Skeletal muscle satellite cell (primary cell): ENCODE data around the gene SFMBT2.

ENCODE experiments used
- H3K27me3 ChIP-seq: 2 replicates; pipeline ENCODE4 v1.7.0; 2013; ENCODE audit warnings: low read length; ENCODE audit not compliant: control insufficient read depth, insufficient read depth
- H3K36me3 ChIP-seq: 2 replicates; pipeline ENCODE4 v1.7.0; 2013; ENCODE audit warnings: mild to moderate bottlenecking, control low read depth, low read length; ENCODE audit not compliant: insufficient read depth
- H3K4me1 ChIP-seq: 2 replicates; pipeline ENCODE4 v1.7.0; 2013; ENCODE audit warnings: low read length; ENCODE audit not compliant: control insufficient read depth, insufficient read depth
- H3K4me2 ChIP-seq: 2 replicates; pipeline ENCODE4 v1.7.0; 2013; ENCODE audit warnings: mild to moderate bottlenecking, low read length
- H3K4me3 ChIP-seq: 2 replicates; pipeline ENCODE4 v1.7.0; 2013; ENCODE audit warnings: low read length
- H3K9ac ChIP-seq: 2 replicates; pipeline ENCODE4 v1.7.0; 2013; ENCODE audit warnings: mild to moderate bottlenecking, low read depth, low read length, moderate library complexity
- H3K9me3 ChIP-seq: replicated peaks from 2 replicates; pipeline ENCODE4 v1.7.0; 2013; ENCODE audit warnings: mild to moderate bottlenecking, control low read depth, low read length

The SFMBT2 gene

GRCh38 chr10:7438196-7438986 is 27.6 kb upstream of the SFMBT2 start:
- Histone ChIP-seq H3K4me3 (no peak overlapping the region), H3K9ac (no peak overlapping the region), H3K27me3 (peaks cover 3% of the 10 kb centered on the region)

DNA sequence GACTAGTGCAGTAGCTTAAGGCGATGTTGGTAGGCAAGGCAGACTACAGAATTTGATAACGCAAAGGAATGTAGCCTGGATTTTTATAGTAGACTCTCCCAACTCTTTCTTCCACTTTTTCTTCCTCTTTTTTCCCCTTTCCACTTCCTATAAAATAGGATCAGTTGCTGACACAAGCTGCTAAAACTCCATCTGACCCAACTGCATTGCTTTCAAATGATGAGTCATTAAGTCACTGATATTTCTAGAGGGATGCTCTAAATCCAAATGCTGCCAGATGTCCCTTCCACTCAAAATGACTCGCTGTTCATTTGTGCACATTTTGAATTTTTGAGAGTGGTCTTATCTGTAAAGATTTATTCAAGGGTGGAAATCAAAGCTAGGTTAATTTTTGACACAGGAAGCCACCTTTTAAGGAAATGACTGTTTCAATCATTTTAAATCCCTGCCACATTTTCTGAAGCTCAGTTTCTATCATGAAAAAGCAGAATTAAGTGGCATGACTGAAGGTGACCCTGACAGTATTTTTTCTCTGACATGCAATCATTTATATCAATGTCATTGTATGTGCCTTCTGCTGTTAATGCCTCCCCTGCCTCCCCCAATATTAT is 25.8 kb upstream of the SFMBT2 start:
- H3K4me1 ChIP-seq: no peaks in the 10 kb centered on the region
- no peak overlapping the region for H3K9ac ChIP-seq
- no peaks in the 10 kb centered on the region for H3K36me3 ChIP-seq
- H3K27me3 ChIP-seq: peaks cover 8% of the 10 kb centered on the region
- no peak overlapping the region for H3K4me3 ChIP-seq
- H3K9me3 ChIP-seq: no peaks in the 10 kb centered on the region
- H3K4me2 ChIP-seq: no peak overlapping the region

More at GRCh38 chr10:7438196-7438986, 27.6 kb upstream of the SFMBT2 start:
- H3K4me1 ChIP-seq: no peaks in the 10 kb centered on the region
- H3K36me3 ChIP-seq: no peaks in the 10 kb centered on the region
- no peaks in the 10 kb centered on the region for H3K9me3 ChIP-seq
- H3K4me2 ChIP-seq: no peak overlapping the region

GRCh38 chr10:7435674-7436073 is 24.8 kb upstream of the SFMBT2 start:
- peaks cover 8% of the 10 kb centered on the region for H3K27me3 ChIP-seq
- no peaks in the 10 kb centered on the region for H3K4me1 ChIP-seq
- H3K36me3 ChIP-seq: no peaks in the 10 kb centered on the region
- no peak overlapping the region for H3K4me2 ChIP-seq
- H3K9me3 ChIP-seq: no peaks in the 10 kb centered on the region
- H3K9ac ChIP-seq: no peak overlapping the region
- H3K4me3 ChIP-seq: no peak overlapping the region

- H3K9me3 ChIP-seq: no peaks in the 10 kb centered on the region
- H3K4me3 ChIP-seq: no peak overlapping the region
- H3K4me1 ChIP-seq: no peaks in the 10 kb centered on the region
- H3K36me3 ChIP-seq: no peaks in the 10 kb centered on the region
- H3K9ac ChIP-seq: no peak overlapping the region
- no peak overlapping the region for H3K4me2 ChIP-seq
- peaks cover 8% of the 10 kb centered on the region for H3K27me3 ChIP-seq
Observed at GRCh38 chr10:7434378-7434777, 23.5 kb upstream of the SFMBT2 start.

DNA sequence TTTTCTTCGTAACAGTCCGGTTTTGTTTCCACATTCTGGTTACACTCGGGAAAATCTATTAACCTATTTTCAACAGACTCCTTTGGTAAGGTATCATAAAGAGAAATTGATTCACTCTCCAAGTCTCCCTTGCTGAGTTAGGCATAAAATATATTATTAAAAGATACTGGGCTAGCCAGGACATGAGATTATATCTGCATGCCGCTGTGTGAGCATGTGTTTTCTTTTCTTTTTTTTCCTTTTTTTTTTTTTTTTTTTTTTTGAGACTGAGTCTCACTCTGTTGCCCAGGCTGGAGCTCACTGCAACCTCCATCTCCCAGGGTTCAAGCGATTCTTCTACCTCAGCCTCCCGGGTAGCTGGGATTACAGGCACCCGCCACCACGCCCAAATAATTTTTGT is 23.0 kb upstream of the SFMBT2 start:
- Histone ChIP-seq H3K9me3 (no peaks in the 10 kb centered on the region), H3K4me2 (no peak overlapping the region), H3K4me1 (no peaks in the 10 kb centered on the region), H3K9ac (no peak overlapping the region), H3K4me3 (no peak overlapping the region), H3K27me3 (peaks cover 8% of the 10 kb centered on the region), H3K36me3 (no peaks in the 10 kb centered on the region)

DNA sequence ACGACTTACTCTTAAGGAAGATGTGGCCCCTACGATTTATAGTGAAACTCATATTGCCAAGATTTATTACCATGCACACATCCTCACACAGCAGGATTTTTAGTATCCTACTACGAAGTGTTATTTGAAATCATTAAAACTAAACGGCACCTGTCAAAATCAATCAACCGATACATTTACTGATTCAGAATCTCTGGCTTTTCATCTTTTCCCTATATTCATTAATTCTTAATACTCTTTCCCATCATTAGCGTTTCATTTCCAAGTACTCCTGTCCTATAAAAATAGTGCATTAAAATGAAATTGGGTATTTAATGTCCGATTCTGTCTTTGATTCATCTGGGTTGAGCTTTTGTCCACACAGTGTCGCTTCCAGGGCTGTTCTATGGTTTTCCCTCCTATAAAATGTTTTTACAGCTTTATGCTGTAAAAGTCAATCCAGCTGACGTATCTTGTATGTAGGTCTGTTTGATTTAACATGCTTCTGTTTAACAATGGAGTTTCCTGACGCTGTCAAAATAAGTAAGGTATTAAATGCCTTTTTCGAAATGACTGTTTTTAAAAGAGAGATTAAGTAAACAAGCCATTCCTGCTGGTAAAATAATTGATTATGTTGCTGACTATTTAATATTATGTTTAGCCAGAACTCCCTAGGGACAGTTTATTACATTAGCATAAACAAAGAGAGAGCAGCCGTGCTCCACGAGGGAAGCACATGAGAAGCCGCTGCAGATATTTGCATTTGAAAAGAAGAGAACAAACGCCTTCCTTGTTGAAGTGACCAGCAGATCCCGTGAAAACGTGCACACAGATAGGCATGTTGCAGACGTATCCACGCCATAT is 22.3 kb upstream of the SFMBT2 start:
- Histone ChIP-seq H3K4me1 (no peaks in the 10 kb centered on the region), H3K4me3 (no peak overlapping the region), H3K9ac (no peak overlapping the region), H3K4me2 (no peak overlapping the region), H3K36me3 (no peaks in the 10 kb centered on the region), H3K27me3 (peaks cover 8% of the 10 kb centered on the region), H3K9me3 (no peaks in the 10 kb centered on the region)

DNA sequence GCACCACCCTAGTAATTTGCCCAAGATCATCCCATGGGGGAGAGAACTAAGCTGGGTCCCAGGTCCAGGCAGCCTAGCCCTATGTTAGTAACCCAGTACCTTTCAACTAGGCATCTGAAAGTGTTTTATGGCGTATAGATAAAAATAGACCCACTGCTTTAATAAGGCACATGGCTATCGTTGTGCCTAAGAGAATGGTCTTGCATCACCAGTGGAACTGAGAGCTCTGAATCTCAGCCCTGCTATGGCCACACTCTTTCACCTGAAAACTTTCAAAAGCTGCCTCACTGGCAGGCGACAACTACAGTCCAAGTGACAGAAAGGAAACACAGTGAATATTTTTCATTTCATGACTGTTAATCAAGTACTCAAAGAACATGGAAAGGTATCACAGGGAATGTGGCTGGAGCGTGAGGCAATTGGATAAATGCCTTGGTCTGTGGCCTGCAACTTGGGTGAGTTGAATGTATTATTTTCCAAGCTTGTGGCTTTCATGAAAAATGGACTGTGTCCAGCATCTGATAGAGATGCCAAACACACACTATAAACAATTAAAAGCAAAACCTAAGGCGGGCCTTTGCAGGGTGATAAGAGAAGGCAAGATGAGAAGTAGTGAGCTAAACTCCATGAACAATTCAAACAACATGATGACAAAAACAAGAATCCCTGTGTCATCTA is 18.0 kb upstream of the SFMBT2 start:
- no peak overlapping the region for H3K9ac ChIP-seq
- no peak overlapping the region for H3K4me3 ChIP-seq
- H3K27me3 ChIP-seq: peaks cover 11% of the 10 kb centered on the region
- H3K36me3 ChIP-seq: no peaks in the 10 kb centered on the region
- no peak overlapping the region for H3K4me2 ChIP-seq
- no peaks in the 10 kb centered on the region for H3K9me3 ChIP-seq
- H3K4me1 ChIP-seq: no peaks in the 10 kb centered on the region

GRCh38 chr10:7426349-7426748 is 15.5 kb upstream of the SFMBT2 start:
- H3K4me2 ChIP-seq: no peak overlapping the region
- H3K36me3 ChIP-seq: no peaks in the 10 kb centered on the region
- peaks cover 3% of the 10 kb centered on the region for H3K27me3 ChIP-seq
- H3K4me3 ChIP-seq: no peak overlapping the region
- H3K4me1 ChIP-seq: peaks cover 3% of the 10 kb centered on the region
- H3K9ac ChIP-seq: no peak overlapping the region
- H3K9me3 ChIP-seq: no peaks in the 10 kb centered on the region

GRCh38 chr10:7425691-7426090 is 14.9 kb upstream of the SFMBT2 start:
- no peak overlapping the region for H3K9ac ChIP-seq
- H3K9me3 ChIP-seq: no peaks in the 10 kb centered on the region
- no peak overlapping the region for H3K4me3 ChIP-seq
- peaks cover 3% of the 10 kb centered on the region for H3K27me3 ChIP-seq
- H3K36me3 ChIP-seq: no peaks in the 10 kb centered on the region
- peaks cover 7% of the 10 kb centered on the region for H3K4me1 ChIP-seq
- no peak overlapping the region for H3K4me2 ChIP-seq

DNA sequence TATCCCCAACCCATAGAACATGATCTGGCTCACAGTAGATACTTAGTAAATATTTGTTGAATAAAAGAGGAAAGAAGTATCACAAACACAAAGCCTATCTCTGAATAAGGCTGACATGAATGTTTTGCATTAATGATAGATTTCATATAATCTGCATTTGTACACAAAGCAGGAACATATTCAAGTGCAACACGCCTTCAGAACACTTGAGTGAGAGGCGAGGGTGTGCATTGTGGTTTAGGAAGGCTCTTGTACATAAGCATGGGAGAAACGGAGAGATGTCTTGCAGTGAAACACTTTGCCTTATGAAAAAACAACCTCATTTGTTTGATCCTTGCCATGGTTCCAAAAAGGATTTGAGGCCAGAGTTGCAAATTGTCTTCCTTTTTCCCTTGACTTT is 14.1 kb upstream of the SFMBT2 start:
- H3K27me3 ChIP-seq: peaks cover 7% of the 10 kb centered on the region
- peaks cover 7% of the 10 kb centered on the region for H3K4me1 ChIP-seq
- H3K9ac ChIP-seq: no peak overlapping the region
- no peaks in the 10 kb centered on the region for H3K36me3 ChIP-seq
- no peaks in the 10 kb centered on the region for H3K9me3 ChIP-seq
- H3K4me3 ChIP-seq: no peak overlapping the region
- H3K4me2 ChIP-seq: no peak overlapping the region

GRCh38 chr10:7424315-7424714 is 13.5 kb upstream of the SFMBT2 start:
- H3K4me2 ChIP-seq: no peak overlapping the region
- peaks cover 12% of the 10 kb centered on the region for H3K27me3 ChIP-seq
- H3K36me3 ChIP-seq: no peaks in the 10 kb centered on the region
- H3K4me1 ChIP-seq: peaks cover 7% of the 10 kb centered on the region
- no peak overlapping the region for H3K4me3 ChIP-seq
- H3K9me3 ChIP-seq: no peaks in the 10 kb centered on the region
- H3K9ac ChIP-seq: no peak overlapping the region
